ENCODE data around the gene ELL2. TPM values are rescaled to one million over a fixed set of nuclear protein-coding genes. Genes with fewer than 3 reads are reported as not detected.

The ELL2 gene
- polyA plus RNA-seq, 1 of the 3 experiments (the other 2 are of a cell fraction), result 18.4 TPM

DNA sequence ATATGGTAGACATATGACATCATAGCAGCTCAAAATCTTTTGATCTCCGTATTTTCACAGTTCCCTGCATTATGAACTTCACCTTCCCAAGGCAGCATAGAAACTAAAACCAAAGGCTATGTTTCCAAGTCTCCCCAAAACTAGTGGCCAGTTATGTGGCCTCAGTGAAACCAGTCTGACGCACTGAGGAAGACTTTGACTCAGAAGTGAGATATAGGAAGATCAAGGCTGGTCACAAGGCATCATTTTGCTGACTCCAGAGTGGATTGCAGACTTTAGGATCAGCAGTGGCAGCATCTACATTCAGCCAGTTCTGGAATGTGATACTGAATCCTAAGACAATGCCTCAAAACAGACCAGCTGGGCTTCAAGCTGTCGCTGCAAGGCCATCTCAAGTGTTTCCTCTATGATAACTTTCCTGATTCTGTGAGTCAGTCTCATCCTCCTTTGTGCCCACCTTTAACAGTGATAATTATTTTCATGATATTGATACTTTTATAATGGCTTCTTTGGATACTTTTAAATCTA lies 34.4 kb upstream of the ELL2 start (continued):
- TF ChIP-seq, protein P1, sequence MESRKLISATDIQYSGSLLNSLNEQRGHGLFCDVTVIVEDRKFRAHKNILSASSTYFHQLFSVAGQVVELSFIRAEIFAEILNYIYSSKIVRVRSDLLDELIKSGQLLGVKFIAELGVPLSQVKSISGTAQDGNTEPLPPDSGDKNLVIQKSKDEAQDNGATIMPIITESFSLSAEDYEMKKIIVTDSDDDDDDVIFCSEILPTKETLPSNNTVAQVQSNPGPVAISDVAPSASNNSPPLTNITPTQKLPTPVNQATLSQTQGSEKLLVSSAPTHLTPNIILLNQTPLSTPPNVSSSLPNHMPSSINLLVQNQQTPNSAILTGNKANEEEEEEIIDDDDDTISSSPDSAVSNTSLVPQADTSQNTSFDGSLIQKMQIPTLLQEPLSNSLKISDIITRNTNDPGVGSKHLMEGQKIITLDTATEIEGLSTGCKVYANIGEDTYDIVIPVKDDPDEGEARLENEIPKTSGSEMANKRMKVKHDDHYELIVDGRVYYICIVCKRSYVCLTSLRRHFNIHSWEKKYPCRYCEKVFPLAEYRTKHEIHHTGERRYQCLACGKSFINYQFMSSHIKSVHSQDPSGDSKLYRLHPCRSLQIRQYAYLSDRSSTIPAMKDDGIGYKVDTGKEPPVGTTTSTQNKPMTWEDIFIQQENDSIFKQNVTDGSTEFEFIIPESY (IDR thresholded peaks at IDR 0.05; ENCODE audit: borderline replicate concordance, low read depth), result no peak

DNA sequence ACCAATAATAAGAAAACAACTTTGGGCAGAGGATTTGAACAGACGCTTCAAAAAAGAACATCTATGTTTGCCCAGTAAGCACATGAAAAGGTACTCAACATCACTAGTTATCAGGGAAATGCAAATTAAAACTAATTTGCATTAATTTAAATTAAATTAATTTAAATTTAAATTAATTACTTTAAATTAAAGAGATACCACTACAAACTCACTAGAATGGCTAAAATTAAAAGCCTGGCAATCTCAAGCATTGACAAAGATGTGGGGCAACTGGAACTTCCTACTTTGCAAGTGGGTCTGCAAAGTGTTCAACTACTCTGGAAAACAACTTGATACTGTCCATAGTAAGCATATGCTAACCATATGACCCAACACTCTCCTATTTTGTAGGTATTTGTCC lies 32.1 kb upstream of the ELL2 start:
- no peak overlapping the region for H3K4me3 ChIP-seq (ENCODE audit: low read depth in 2 of 2, low read length in 1 of 2)
- no peaks in the 10 kb centered on the region for H3K9me3 ChIP-seq
- no peak overlapping the region for H3K9ac ChIP-seq
- WGBS (ENCODE audit: low lambda C conversion rate), result 94% methylated on average over 1 of the region's 1 CpG
- H3K4me1 ChIP-seq (ENCODE audit: control insufficient read depth in 1 of 2, insufficient read depth in 2 of 2, low read depth in 1 of 2, low read length in 1 of 2), result peaks cover 0 to 11% of the 10 kb centered on the region in 2 experiments; a peak in 1 of 4 replicates
- no peaks in the 10 kb centered on the region for H3K36me3 ChIP-seq (replicated peaks in 1 of 2; ENCODE audit: control insufficient read depth in 1 of 2, insufficient read depth in 2 of 2, low read length in 1 of 2)
- H2AFZ ChIP-seq (ENCODE audit: low read depth), result no peak overlapping the region
- H3K79me2 ChIP-seq (ENCODE audit: insufficient read depth), result no peaks in the 10 kb centered on the region
- H3K27ac ChIP-seq (ENCODE audit: low read depth in 2 of 2, low read length in 1 of 2), result no peak overlapping the region
- no peaks in the 10 kb centered on the region for H4K20me1 ChIP-seq (ENCODE audit: insufficient read depth)
- H3F3A ChIP-seq (replicated peaks; ENCODE audit: insufficient read depth), result no peaks in the 10 kb centered on the region
- TF ChIP-seq, protein P2, sequence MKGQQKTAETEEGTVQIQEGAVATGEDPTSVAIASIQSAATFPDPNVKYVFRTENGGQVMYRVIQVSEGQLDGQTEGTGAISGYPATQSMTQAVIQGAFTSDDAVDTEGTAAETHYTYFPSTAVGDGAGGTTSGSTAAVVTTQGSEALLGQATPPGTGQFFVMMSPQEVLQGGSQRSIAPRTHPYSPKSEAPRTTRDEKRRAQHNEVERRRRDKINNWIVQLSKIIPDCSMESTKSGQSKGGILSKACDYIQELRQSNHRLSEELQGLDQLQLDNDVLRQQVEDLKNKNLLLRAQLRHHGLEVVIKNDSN (IDR thresholded peaks at IDR 0.05; ENCODE audit: borderline replicate concordance, low read depth), result no peak
- TF ChIP-seq, protein P3, sequence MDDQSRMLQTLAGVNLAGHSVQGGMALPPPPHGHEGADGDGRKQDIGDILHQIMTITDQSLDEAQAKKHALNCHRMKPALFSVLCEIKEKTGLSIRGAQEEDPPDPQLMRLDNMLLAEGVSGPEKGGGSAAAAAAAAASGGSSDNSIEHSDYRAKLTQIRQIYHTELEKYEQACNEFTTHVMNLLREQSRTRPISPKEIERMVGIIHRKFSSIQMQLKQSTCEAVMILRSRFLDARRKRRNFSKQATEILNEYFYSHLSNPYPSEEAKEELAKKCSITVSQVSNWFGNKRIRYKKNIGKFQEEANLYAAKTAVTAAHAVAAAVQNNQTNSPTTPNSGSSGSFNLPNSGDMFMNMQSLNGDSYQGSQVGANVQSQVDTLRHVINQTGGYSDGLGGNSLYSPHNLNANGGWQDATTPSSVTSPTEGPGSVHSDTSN (IDR thresholded peaks at IDR 0.05), result no peak
- TF ChIP-seq SIN3A (IDR thresholded peaks at IDR 0.05; ENCODE audit: borderline replicate concordance, low read depth, low read length), result no peak
- TF ChIP-seq RXRA (IDR thresholded peaks at IDR 0.05; ENCODE audit: borderline replicate concordance, low read depth), result no peak
- no peak for TF ChIP-seq TAF1 (IDR thresholded peaks at IDR 0.05; ENCODE audit: borderline replicate concordance, low read depth, low read length)
- TF ChIP-seq NFIC (IDR thresholded peaks at IDR 0.05; ENCODE audit: borderline replicate concordance), result no peak
- TF ChIP-seq SMC3 (IDR thresholded peaks at IDR 0.05; ENCODE audit: low read depth, low read length), result no peak
- no peak for TF ChIP-seq RCOR1 (IDR thresholded peaks at IDR 0.05; ENCODE audit: low read length)
- TF ChIP-seq POLR2AphosphoS5 (IDR thresholded peaks at IDR 0.05; ENCODE audit: low read depth, low read length), result no peak
- TF ChIP-seq FOSL2 (IDR thresholded peaks at IDR 0.05; ENCODE audit: borderline replicate concordance, low read depth), result no peak
- TF ChIP-seq GATA2 (CRISPR knock-in tag; IDR thresholded peaks at IDR 0.05), result no peak
- no peak overlapping the region for H3K4me2 ChIP-seq
- DNase-seq, result no peak
- no peaks in the 10 kb centered on the region for H3K9me2 ChIP-seq
- ChIA-PET CTCF (no interaction called here), POLR2A (no interaction called here)
- no peaks in the 10 kb centered on the region for H3K27me3 ChIP-seq (ENCODE audit: insufficient read depth)

DNA sequence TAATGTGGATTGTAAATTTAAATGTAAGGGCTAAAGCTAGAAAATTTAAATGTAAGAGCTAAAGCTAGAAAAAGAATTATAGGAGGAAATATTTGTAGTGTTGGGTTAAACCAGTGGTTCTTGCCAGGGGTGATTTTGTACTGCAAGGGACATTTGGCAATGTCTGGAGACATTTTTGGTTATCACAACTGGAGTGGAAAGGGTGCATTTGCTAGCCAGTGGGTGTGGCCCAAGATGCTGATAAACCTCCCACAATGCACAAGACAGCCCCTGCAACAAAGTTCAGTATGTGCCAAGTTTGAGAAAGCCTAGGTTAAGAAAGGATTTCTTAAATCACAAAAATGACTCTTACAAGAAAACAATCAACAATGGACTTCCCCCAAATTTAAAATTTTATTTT lies 31.6 kb upstream of the ELL2 start:
- POLR2A ChIA-PET, result no interaction called here
- no peaks in the 10 kb centered on the region for H3K27me3 ChIP-seq (ENCODE audit: insufficient read depth)
- H3K9me2 ChIP-seq, result no peaks in the 10 kb centered on the region
- H4K20me1 ChIP-seq (ENCODE audit: insufficient read depth), result no peaks in the 10 kb centered on the region
- CTCF ChIA-PET, result interaction anchor here (1.0 kb wide), 1 partner anchor 146 kb away, joined by 3 read pairs; no protein-coding TSS in a partner anchor
- no peaks in the 10 kb centered on the region for H3K9me3 ChIP-seq
- peaks cover 0 to 11% of the 10 kb centered on the region in 2 experiments; a peak in 1 of 4 replicates for H3K4me1 ChIP-seq (ENCODE audit: control insufficient read depth in 1 of 2, insufficient read depth in 2 of 2, low read depth in 1 of 2, low read length in 1 of 2)
- H3K9ac ChIP-seq, result no peak overlapping the region
- H3K4me2 ChIP-seq, result no peak overlapping the region
- H3K4me3 ChIP-seq (ENCODE audit: low read depth in 2 of 2, low read length in 1 of 2), result no peak overlapping the region
- no peaks in the 10 kb centered on the region for H3K79me2 ChIP-seq (ENCODE audit: insufficient read depth)
- H3K27ac ChIP-seq (ENCODE audit: low read depth in 2 of 2, low read length in 1 of 2), result no peak overlapping the region
- H2AFZ ChIP-seq (ENCODE audit: low read depth), result no peak overlapping the region
- no peaks in the 10 kb centered on the region for H3F3A ChIP-seq (replicated peaks; ENCODE audit: insufficient read depth)
- no peaks in the 10 kb centered on the region for H3K36me3 ChIP-seq (replicated peaks in 1 of 2; ENCODE audit: control insufficient read depth in 1 of 2, insufficient read depth in 2 of 2, low read length in 1 of 2)
- DNase-seq, result no peak
- TF ChIP-seq, protein P4, sequence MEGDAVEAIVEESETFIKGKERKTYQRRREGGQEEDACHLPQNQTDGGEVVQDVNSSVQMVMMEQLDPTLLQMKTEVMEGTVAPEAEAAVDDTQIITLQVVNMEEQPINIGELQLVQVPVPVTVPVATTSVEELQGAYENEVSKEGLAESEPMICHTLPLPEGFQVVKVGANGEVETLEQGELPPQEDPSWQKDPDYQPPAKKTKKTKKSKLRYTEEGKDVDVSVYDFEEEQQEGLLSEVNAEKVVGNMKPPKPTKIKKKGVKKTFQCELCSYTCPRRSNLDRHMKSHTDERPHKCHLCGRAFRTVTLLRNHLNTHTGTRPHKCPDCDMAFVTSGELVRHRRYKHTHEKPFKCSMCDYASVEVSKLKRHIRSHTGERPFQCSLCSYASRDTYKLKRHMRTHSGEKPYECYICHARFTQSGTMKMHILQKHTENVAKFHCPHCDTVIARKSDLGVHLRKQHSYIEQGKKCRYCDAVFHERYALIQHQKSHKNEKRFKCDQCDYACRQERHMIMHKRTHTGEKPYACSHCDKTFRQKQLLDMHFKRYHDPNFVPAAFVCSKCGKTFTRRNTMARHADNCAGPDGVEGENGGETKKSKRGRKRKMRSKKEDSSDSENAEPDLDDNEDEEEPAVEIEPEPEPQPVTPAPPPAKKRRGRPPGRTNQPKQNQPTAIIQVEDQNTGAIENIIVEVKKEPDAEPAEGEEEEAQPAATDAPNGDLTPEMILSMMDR (IDR thresholded peaks at IDR 0.05), result no peak
- TF ChIP-seq RAD21 (IDR thresholded peaks at IDR 0.05; ENCODE audit: low read length), result no peak
- TF ChIP-seq, protein P5, sequence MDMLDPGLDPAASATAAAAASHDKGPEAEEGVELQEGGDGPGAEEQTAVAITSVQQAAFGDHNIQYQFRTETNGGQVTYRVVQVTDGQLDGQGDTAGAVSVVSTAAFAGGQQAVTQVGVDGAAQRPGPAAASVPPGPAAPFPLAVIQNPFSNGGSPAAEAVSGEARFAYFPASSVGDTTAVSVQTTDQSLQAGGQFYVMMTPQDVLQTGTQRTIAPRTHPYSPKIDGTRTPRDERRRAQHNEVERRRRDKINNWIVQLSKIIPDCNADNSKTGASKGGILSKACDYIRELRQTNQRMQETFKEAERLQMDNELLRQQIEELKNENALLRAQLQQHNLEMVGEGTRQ (IDR thresholded peaks at IDR 0.05; ENCODE audit: borderline replicate concordance, low read depth, low read length), result no peak
- TF ChIP-seq, protein P3 (IDR thresholded peaks at IDR 0.05), result no peak
- no peak for TF ChIP-seq YY1 (IDR thresholded peaks at IDR 0.05; ENCODE audit: low read depth)
- TF ChIP-seq GATA2 (CRISPR knock-in tag; IDR thresholded peaks at IDR 0.05), result no peak

Measured in SK-N-SH (cell line).